HEK293T (cell line): ENCODE results near the gene EXD2.

Source experiments
- FOXM1 ChIP-seq: fragments of 450-650 bp; IDR thresholded peaks from 2 replicates; pipeline ENCODE4 v1.6.1; 2017; ENCODE audit warnings: mild to moderate bottlenecking, borderline replicate concordance
- HDGF ChIP-seq: fragments of 450-650 bp; IDR thresholded peaks from 2 replicates; pipeline ENCODE4 v1.6.1; 2017; ENCODE audit warnings: antibody characterized with exemption, borderline replicate concordance

DNA sequence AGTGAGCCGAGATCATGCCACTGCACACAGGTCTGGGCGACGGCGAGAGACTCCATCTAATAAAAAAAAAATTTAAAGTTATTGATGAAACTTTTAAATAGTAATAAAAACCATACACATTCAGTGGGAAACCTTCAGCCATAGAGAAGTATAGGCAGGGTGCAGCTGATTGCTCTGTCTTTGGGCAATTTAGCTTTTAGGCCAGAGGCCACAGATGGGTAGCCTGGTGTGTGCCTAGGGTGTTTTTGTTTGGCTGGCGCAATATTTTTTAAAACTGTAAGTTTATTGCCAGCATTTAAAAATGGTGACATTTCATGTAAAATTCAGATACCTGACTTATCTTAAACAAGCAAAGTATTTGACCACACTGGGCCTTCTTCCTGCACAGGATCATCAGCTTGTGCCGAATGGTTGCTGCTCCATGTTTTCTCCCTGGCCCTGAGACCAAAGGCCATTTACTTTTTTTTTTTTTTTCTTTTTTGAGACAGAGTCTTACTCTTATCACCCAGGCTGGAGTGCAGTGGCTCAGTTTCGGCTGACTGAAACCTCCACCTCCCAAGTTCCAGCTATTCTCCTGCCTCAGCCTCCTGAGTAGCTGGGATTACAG lies 16.2 kb downstream of the EXD2 start:
- TF ChIP-seq HDGF: no peak
- TF ChIP-seq FOXM1: no peak
